ENCODE measurements around the gene LMOD2.

Gene LMOD2

GRCh38 chr7:123660514-123661354, 5.1 kb downstream of the LMOD2 start:
- TF ChIP-seq CTCF (IDR thresholded peaks at IDR 0.05; ENCODE audit: poor library complexity, severe bottlenecking) = no peak
- Histone ChIP-seq H3K36me3 (ENCODE audit: low read depth) (no peaks in the 10 kb centered on the region), H3K9me3 (ENCODE audit: severe bottlenecking) (no peaks in the 10 kb centered on the region), H3K4me1 (ENCODE audit: insufficient read depth, poor library complexity, severe bottlenecking) (no peaks in the 10 kb centered on the region), H3K27me3 (ENCODE audit: insufficient read depth, poor library complexity, severe bottlenecking) (no peaks in the 10 kb centered on the region), H3K4me3 (ENCODE audit: severe bottlenecking) (no peak overlapping the region), H3K27ac (ENCODE audit: poor library complexity, severe bottlenecking) (no peak overlapping the region)
- DNase-seq (ENCODE audit: low spot score) = no peak
- no peak for ATAC-seq (ENCODE audit: low read depth)

DNA sequence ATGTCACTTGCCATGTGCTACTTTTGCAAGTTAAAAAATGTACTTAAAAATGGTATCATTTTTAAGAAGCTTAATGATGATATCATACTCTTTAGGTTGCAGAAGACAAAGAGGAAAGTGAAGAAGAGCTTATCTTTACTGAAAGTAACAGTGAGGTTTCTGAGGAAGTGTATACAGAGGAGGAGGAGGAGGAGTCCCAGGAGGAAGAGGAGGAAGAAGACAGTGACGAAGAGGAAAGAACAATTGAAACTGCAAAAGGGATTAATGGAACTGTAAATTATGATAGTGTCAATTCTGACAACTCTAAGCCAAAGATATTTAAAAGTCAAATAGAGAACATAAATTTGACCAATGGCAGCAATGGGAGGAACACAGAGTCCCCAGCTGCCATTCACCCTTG, 6.1 kb downstream of the LMOD2 start:
- Histone ChIP-seq H3K27ac (ENCODE audit: poor library complexity, severe bottlenecking) (no peak overlapping the region), H3K4me1 (ENCODE audit: insufficient read depth, poor library complexity, severe bottlenecking) (no peaks in the 10 kb centered on the region), H3K4me3 (ENCODE audit: severe bottlenecking) (no peak overlapping the region), H3K27me3 (ENCODE audit: insufficient read depth, poor library complexity, severe bottlenecking) (no peaks in the 10 kb centered on the region), H3K9me3 (ENCODE audit: severe bottlenecking) (no peaks in the 10 kb centered on the region), H3K36me3 (ENCODE audit: low read depth) (no peaks in the 10 kb centered on the region)
- no peak for TF ChIP-seq CTCF (IDR thresholded peaks at IDR 0.05; ENCODE audit: poor library complexity, severe bottlenecking)
- DNase-seq (ENCODE audit: low spot score) = no peak
- no peak for ATAC-seq (ENCODE audit: low read depth)

GRCh38 chr7:123662293-123662692, 6.6 kb downstream of the LMOD2 start:
- no peak for TF ChIP-seq CTCF (IDR thresholded peaks at IDR 0.05; ENCODE audit: poor library complexity, severe bottlenecking)
- ATAC-seq (ENCODE audit: low read depth) = no peak
- no peaks in the 10 kb centered on the region for H3K4me1 ChIP-seq (ENCODE audit: insufficient read depth, poor library complexity, severe bottlenecking)

GRCh38 chr7:123662755-123663154, 7.1 kb downstream of the LMOD2 start:
- ATAC-seq (ENCODE audit: low read depth) (no peak), DNase-seq (ENCODE audit: low spot score) (no peak)
- no peaks in the 10 kb centered on the region for H3K27me3 ChIP-seq (ENCODE audit: insufficient read depth, poor library complexity, severe bottlenecking)
- no peaks in the 10 kb centered on the region for H3K4me1 ChIP-seq (ENCODE audit: insufficient read depth, poor library complexity, severe bottlenecking)
- H3K27ac ChIP-seq (ENCODE audit: poor library complexity, severe bottlenecking) = no peak overlapping the region
- H3K36me3 ChIP-seq (ENCODE audit: low read depth) = no peaks in the 10 kb centered on the region
- H3K4me3 ChIP-seq (ENCODE audit: severe bottlenecking) = no peak overlapping the region
- no peaks in the 10 kb centered on the region for H3K9me3 ChIP-seq (ENCODE audit: severe bottlenecking)
- no peak for TF ChIP-seq CTCF (IDR thresholded peaks at IDR 0.05; ENCODE audit: poor library complexity, severe bottlenecking)

More at GRCh38 chr7:123662293-123662692, 6.6 kb downstream of the LMOD2 start:
- no peak overlapping the region for H3K4me3 ChIP-seq (ENCODE audit: severe bottlenecking)
- no peak overlapping the region for H3K27ac ChIP-seq (ENCODE audit: poor library complexity, severe bottlenecking)
- no peaks in the 10 kb centered on the region for H3K9me3 ChIP-seq (ENCODE audit: severe bottlenecking)
- H3K36me3 ChIP-seq (ENCODE audit: low read depth) = no peaks in the 10 kb centered on the region
- H3K27me3 ChIP-seq (ENCODE audit: insufficient read depth, poor library complexity, severe bottlenecking) = no peaks in the 10 kb centered on the region
- no peak for DNase-seq (ENCODE audit: low spot score)

- no peaks in the 10 kb centered on the region for H3K27me3 ChIP-seq (ENCODE audit: insufficient read depth, poor library complexity, severe bottlenecking)
- H3K27ac ChIP-seq (ENCODE audit: poor library complexity, severe bottlenecking) = no peak overlapping the region
- no peaks in the 10 kb centered on the region for H3K4me1 ChIP-seq (ENCODE audit: insufficient read depth, poor library complexity, severe bottlenecking)
- no peaks in the 10 kb centered on the region for H3K9me3 ChIP-seq (ENCODE audit: severe bottlenecking)
- H3K4me3 ChIP-seq (ENCODE audit: severe bottlenecking) = no peak overlapping the region
- no peak for TF ChIP-seq CTCF (IDR thresholded peaks at IDR 0.05; ENCODE audit: poor library complexity, severe bottlenecking)
- H3K36me3 ChIP-seq (ENCODE audit: low read depth) = no peaks in the 10 kb centered on the region
- no peak for DNase-seq (ENCODE audit: low spot score)
- no peak for ATAC-seq (ENCODE audit: low read depth)
Measured at GRCh38 chr7:123663200-123663599, 7.5 kb downstream of the LMOD2 start.

All from RWPE2 (cell line).